Stimulated activated CD4-positive, alpha-beta T cell treated with anti-CD3 and anti-CD28 coated beads, TNF-alpha, amount 100 ng/mL, for 1 hour (primary cell): ENCODE measurements around the gene SLC5A10.
A peak's percentile ranks its signal among the peaks of the same experiment; 100 is the strongest.

Source experiments
- DNase-seq, 3 donors: peaks; one replicate each; pipeline ENCODE4 v3.0.0-alpha.2; 2020; ENCODE audit warnings: low read depth in 3 of 3, low spot score in 1 of 3

Gene SLC5A10

DNA sequence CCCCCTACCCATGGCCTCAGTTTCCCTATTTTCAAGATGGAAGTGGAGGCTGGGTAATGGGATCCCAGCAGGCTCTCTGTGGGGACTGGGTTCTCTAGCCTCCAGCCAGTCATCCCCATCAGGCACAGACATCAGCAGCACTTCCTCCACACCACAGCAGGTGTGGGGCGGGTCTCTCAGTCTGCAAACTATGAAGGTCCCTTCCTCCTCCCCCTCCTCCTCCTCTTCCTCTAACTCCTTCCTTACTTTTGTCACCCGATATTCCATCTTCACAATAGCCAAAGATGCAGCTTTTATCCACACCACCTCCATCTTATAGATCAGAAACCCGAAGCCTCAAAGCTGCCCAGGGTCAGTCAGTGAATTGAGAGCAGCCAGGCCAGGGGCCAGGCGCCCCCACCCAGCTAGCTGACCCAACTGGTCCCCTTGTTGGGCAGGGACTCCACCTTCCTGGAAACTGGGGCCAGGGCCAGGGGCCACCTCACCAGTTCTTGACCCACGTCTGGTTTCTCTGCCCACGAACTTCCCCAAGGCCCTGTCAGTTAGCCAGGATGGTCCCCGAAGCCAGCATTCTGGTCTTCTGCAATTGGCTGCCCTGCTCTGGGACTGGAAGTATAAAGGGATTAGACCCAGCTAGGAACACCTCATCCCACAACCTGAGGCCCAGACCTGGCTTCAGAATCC is 50.1 kb downstream of the SLC5A10 start:
- DNase-seq = no peak

DNA sequence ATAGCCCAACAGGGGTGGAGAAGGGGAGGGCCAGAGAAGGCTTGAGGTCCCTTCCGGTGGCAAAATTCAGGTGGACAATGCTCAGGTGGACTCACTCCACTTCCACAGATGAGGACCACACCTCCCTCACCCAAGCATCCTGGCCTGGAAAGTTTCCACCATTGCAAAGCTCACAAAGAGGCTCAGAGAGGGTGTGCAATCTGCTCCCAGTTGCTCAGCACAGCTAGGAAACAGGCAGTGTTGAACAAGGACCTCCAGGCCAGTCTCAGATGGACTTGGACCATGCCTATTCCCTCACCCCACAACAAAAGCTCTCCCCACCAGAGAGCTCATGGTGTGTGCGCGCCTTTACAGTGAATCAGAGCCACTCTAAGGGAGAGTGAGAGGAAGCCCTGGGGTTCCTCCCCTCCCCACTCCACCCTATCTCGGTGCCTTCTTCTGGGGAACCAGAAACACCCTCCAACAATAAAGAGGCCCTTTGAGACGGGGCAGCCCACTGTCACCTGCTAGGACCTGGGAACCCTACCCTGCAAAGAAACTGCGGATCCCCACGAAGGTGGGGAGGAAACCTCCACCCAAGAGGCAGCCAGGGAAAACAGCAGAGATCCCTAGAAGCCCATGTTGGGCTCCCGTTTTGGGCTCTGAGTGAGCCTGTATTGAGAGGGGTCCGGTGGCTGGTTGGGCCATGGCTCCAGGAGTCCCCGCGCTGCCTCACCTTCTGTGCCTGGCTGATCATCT is 51.0 kb downstream of the SLC5A10 start:
- no peak for DNase-seq

DNA sequence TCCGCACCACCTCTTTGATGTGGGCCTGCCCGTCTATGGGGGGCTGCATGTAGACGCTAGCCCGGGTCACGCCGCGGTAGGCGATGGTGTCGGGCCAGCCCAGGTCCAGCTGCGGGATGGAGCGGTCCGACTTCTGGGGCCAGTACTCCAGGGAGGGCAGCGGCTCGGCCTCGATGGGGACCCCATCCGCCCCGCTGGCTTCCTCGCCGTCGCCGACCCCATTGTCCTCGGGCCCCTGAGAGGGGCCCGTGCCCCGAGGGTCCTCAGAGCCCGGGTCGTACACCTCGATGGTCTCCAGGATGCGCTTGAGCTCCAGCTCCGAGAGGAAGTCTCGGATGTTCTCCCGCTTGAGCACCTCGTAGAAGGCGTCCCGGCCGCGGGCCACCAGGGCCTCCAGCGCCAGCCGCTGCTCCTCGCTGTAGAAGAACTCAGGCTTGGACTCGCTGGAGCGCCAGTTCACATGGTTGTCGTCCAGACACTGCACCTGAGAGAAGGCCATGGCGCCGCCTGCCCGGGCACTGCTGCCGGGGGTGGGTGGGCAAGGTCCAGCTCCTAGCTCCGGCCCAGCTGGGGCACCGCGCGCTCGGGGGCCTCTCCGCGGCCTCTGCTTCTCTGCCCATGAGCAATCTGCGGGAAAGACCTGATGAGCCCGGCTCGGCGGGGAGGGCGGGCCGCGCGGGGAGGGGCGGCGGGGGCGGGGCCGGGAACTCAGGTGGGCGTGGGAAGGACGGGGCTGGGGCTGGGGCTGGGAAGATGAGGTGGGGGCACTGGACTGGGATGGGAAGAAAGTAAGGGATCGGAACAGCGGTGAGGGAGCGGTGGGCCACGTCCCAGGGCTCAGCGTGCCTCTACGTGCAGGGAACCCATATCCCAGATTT is 51.8 kb downstream of the SLC5A10 start:
- peak in 2 of 3 donors; percentile 29 to 53 for DNase-seq

DNA sequence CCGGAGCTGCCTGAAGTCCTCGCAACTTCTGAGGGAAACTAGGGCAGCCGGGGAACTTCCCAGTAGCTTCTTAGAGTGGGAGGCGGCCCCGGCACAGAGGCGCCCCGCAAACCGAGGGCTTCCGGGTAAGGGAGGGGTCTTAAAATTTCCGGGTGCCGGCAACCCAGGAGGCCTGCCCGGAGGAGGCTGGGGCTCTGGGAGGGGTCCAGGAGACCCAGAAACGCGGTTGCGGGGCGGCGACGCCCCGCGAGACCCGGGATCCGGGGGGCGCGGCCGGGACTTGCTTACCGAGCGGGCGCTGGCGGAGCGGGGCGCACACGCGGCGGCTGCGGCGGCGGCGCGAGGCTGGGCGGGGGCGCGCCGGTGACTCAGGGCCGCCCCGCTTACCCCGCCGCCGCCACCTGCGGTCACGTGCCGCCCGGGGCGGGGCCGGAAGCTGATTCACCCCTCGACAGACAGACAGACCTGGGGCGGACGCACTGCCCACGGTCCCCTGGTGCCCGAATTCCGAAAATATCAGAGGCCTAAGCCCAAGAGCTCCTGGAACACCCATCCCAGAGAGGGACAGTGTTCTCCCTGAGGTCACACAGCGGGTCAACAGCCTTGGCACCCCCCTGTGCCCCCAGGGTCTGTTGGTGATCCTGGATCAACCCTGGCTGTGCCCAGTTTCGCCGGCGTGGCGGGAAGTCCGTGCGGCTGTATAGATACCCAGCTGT is 52.6 kb downstream of the SLC5A10 start, which contains the start of gene FAM83G:
FAM83G (minus strand) TSS at position 344 of the 716 bp plus-strand sequence. CDS start 723 bp downstream, outside the sequence.
- DNase-seq = peak; percentile 75 to 89 (median 82)

DNA sequence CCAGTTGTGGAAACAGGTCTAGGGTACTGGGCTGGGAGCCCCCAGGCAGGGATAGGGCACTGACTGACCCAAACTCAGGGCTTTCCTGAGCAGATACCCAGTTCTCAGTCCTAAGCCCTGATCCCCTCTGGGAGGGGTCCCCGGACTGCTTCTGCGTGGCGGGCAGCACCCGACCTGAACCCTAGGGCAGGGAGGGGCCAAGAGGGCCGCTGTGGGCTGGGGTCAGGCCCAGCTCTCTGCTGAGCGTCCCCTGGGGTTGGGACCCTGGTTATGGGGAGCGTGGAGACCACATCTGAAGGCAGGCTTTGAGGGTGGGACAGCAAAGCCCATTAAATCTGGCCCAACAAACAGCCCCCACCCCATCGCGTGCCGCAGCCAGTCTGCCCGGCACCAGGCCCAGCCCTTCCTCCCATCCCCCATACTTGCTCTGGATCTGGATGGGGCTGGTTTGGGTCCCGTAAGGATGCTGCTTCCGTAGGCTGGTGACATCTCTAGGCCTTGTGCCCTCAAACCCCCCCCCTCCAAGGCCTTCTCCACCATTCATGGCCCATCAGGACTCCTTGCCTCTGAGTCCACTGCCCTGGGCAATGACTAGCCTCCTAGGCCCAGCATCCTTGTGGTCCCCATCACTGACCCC is 53.3 kb downstream of the SLC5A10 start:
- DNase-seq = no peak

DNA sequence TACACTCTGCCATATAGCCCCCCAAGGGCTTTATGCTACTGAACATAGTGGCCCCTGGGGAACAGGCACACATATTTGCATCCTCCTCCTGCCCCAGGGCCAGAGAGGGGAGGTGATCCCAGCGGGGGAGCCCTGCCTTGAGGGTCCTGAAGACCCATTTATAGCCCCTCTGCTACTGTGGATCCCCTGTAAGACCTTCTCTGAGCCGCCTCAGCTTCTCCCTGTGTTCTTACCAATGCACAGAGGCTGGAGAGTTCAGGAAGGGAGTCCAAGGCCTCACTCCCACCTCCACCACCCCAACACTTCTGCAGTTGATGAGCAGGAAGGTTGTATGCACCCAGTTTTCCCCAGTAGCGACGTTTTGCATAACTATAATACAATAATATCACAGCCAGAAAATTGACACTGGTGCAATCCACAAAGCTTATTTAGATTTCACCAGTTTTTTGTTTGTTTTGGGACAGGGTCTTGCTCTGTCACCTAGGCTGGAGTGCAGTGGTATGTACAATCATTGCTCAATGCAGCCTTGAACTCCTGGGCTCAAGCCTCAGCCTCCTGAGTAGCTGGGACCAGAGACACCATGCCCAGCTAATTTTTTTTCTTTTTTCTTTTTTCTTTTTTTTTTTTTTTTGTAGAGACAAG is 53.9 kb downstream of the SLC5A10 start:
- no peak for DNase-seq

DNA sequence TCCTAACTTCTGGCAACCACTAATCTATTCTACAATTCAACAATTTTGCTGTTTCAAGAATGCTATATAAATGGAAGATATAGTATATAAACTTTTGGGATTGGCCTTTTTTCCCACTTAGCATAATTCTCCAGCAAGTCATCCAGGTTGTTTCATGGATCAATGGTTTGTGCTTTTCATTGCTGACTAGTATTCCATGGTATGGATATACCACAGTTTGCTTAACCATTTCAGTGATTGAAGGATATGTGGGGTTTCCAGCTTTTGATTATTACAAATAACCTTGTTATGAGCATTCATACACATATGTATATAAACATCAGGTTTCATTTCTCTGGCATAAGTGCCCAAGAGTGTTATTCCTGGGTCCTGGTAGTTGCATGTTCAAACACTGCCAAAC is 54.7 kb downstream of the SLC5A10 start:
- no peak for DNase-seq

DNA sequence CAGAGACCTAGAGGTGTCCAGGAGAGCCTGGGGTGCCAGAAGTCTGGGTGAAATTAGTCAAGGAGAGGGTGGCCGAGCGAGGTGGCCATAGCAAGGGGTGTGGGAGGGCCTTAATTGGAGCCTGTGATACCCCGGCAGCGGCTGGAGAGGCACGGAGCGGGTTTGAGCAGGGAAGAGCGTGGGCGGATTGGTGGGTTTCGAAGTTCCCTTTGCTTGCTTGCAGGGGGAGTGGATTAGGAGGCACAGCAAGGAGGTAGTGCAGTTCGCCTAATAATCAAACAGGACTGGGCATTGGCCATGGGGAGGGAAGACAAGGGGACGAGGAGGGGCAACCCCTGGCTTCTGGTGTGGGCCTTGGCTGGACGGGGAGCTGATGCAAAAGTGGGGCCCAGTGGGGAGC is 58.0 kb downstream of the SLC5A10 start:
- no peak for DNase-seq

DNA sequence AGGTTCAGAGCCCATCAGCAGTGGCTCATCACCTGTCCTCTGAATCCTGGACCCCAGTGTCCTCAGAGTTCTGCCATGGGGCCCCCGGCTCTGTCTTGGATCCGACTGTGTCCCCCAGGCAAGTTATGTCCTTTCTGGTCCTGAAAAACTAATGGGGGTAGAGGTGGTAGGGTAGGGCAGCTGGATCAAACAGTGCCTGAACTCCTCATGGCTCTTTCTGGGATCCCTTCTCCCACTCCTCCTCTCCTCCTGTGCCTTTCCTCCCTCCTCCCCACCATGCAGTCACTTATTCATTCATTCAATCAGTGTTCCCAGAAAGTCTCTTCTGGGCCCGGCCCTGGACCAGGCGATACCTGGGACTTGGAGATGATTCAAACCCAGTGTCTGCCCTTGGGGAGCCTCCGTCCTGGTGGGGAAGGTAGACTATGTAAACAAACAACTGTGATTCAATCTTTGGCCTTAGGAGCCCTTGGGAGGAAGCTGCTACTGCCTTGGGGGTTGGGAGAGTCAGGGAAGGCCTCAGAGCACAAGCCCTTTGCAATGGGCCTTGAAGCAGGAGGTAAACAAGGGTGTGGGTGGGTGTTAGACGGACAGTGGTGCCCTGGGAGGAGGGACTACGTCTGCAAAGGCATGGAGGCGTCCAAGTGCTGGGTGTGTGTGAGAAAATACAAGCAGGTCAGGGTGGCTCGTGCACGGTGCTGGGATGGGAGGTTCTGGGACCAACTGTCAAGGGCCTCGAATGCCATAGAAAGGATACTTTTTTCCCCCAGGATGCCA is 59.0 kb downstream of the SLC5A10 start:
- DNase-seq = no peak

DNA sequence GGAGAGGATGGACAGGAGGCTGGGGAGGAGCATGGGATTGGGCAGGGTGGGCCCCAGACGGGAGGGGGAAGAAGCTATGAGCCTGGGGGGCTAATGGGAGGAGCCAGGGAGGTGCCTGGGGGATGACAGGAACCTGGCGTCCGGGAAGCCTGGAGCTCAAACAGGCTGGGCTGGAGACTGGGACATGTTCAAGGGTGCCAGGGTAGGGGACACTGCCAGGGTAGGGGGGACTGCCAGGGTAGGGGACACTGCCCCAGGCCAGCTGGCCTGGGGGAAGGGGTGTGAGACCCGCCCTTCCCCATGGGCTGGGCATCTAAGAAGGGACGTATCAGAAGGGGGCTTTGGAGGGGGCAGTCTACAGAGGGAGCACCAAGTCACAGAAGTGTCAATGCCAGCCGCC is 59.6 kb downstream of the SLC5A10 start:
- no peak for DNase-seq

DNA sequence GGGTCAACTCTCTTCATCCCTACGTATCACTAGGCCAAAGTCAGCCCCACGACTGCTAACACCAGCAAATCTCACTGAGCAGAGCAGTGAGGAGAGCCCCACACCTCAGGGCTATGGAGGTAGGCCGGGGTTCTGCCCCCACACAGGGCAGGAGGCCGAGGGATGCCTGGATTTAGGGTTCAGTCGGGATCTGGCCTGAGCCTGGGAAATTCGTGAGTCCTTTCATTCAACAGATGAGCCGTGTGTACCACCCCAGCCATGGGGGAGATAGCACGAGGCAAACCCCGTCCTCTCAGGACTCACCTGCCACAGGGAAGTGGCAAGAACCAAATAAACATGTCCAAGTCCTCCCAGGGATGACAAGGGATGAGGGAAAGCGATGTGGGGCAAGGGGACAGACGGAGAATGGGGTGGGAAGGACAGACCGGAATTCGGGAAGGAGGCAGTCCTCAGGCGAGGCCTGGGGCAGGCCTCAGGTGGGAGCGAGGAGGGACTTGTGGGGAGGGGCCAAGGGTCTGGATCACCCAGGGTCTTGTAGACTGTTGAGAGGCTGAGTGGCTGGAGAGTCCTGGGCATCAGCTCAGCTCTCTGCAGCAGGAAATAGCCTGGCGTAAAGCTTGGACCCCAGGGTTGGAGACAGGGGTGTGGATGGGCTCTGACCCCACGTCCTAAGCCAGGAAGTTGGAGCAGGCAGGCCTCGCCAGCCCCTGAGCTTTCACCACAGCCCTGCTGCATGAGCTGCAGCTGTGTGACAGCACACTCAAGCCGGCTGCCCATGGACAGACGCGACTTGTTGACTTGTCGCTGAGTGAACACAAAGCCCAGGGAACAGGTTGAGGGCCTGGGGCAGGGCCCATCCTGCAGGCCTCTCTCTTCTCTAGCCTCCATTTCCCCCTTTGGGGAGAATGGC is 60.5 kb downstream of the SLC5A10 start:
- no peak for DNase-seq

DNA sequence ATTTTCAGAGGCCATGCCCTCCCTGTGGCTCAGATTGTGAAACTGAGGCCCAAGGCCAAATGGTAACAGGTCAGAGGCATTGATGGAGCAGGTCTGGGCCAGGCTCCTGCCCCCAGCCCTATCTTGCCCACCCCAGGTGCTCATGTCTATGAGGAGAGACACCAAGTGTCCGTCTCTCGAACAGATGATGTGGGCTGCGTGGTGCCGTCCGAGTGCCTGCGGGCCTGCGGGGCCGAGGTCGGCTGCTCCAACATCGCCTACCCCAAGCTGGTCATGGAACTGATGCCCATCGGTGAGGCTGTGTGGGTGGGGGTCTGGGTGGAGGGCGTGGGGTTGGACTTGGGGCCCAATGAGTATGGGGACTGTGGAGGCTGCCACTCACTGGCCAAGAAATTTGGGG is 61.3 kb downstream of the SLC5A10 start:
- DNase-seq = no peak

DNA sequence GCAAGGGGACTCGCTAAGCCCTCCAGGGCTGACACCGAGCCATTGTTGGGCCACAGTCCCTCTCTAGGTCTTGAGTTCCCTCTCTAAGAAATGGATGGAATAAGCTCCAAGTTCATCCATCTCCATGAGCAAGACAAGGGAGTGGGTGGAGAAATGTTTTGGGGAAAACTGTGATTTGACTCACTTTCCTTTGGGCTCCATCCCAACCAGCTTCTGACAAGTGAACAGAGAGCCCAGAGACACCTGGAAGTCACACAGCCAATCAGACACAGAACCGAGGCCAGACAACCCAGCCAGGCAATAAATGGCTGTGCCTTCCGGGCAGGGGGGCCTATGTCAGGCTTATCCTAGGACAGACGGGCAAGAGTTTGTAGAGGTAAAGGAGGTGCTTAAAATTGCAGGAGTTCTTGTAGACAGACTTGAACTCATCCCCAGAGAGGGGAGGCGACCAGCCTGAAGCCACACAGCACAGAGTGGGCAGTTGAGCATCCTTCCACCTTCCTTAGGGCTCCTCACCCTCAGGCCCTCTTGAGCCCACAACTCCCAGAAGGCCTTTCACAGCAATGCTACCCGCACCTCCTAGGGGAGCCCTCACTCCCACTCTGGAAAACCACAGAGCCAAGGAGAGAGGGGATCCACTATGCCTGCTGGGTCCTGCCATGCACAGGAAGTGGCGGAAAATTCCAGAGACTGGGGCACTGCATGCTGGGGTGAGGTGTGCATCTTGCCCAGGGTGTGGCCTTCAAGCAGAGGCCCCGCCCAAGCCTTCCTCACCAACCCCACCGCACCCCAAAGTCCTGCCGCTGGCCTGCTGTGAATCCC is 62.1 kb downstream of the SLC5A10 start:
- no peak for DNase-seq

DNA sequence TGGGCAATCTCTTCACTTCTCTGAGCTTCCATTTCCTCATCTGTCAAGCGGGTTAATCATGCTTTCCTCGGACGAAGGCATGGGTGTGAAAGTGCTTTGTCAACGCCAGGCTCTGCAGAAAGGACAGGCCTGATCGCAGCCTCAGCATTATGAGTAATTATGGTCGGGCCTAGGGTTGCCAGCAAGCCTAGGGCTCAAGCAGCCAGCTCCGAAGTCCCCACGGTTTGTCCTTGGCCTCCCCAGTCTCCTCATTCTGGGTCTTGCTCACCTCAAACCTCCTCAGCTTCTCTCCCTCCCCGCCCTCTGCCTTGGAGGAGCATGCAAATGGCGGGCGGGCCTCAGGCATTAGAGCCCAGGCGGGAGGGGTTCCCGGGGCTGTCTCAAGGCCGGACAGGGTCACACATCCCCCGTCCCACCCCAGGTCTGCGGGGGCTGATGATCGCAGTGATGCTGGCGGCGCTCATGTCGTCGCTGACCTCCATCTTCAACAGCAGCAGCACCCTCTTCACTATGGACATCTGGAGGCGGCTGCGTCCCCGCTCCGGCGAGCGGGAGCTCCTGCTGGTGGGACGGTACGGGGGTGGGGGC is 62.8 kb downstream of the SLC5A10 start:
- DNase-seq = no peak

DNA sequence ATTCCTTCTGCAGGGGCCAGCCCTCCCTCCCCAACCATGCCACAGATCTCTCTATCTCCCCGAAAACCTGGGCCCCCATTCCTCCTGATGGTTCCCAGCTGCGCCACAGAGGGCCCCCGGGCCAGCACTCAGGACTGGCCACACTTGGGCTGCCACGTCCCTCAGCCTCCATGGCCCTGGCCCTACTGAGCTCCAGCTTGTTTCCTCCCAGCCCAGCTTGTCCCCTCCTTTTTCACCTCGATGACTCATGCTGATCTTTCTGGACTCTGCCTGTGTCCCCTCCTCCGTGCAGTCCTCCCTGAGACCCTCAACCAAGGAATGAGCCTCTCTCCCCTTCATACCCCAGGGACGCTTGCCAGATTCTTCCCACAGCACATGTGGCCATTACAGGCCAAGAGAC is 63.5 kb downstream of the SLC5A10 start:
- DNase-seq = no peak

DNA sequence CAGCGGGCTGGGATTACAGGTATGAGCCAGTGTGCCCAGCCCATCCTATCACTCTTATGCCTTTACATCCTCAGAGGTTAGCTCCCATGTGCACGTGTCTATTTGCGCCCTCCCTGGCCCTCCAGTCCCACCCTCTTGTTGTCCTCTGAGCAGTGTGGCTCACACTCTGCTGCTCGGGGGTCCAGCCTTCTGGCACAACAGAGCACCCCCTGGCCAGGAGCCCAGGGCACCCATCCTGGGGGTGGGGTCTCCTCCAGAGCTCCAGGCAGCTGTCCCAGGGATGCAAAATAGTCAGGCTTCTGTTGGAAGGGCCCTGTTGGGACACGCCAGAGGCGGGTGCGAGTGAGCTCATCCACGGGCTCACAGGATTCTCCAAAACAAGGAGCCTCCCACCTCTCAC is 64.3 kb downstream of the SLC5A10 start:
- no peak for DNase-seq

DNA sequence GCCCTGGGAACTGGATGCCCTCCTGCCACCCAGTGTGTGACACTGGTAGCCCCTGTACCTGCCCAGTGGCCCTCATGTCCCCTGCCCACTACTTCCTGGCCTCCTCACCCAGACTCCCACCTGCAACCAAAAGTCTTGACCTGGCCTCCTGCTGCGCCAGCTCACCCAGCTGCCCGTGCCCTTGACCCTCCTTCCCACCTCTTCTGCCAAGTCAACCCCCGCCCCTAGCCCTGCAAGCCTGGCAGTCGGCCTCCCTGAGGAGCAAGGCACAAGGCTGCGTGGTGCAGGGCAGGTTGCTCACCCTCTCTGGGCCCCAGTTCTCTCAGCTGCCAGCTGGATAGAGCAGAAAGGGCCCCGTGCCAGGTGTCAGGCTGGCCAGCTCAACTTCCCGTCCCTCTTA is 64.9 kb downstream of the SLC5A10 start:
- no peak for DNase-seq
